Measurements from ENCODE around the gene ITPR1. TPM values are rescaled to one million over a fixed set of nuclear protein-coding genes. Genes with fewer than 3 reads are reported as not detected.

The ITPR1 gene
- total RNA-seq, 1 donor from 2014 or later: 25.9 TPM

DNA sequence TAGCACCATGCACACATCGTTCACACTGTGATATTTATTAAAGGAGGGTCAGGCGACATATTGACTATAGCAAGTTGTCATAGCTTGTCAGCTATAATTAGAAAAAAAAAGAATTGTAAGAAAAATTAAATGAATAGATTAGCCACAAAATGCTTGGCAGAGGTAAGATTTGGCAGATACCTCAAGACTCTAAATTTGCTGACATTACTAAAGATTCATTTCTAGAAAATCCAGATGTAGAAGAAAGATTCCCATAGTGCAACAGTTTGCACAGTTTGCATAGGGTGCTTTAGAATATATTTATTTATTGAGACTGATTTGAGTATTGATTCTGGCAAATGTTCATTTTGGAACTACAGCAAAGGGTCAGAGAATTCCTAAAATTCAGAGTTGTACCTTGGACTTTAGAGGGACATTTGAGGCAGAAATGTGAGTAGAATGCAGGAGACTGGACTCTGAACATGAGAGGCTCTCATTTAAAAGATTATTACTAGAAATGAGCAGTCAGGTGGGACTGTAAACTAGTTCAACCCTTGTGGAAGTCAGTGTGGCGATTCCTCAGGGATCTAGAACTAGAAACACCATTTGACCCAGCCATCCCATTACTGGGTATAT is 384.1 kb downstream of the ITPR1 start:
- DNase-seq (ENCODE audit: low read depth): no peak

DNA sequence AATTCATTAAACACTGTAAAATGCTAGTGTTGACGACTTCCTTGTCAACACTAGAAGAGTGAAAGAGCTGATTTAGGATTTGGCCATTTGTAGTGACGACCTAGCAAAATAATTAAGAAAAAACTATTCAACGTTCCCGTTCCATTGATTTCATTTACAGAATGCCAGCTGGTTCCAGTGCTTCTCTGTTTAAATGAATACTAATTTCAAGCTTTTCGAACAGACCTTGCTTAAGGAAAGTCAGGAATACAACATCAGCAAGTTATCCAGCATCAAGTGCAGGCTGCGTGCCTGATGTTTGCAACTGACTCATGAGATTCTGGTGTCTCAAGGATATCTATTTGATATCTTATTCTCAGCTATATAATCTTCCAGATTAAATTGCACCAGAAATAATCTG is 387.7 kb downstream of the ITPR1 start:
- no peak for DNase-seq (ENCODE audit: low read depth)

DNA sequence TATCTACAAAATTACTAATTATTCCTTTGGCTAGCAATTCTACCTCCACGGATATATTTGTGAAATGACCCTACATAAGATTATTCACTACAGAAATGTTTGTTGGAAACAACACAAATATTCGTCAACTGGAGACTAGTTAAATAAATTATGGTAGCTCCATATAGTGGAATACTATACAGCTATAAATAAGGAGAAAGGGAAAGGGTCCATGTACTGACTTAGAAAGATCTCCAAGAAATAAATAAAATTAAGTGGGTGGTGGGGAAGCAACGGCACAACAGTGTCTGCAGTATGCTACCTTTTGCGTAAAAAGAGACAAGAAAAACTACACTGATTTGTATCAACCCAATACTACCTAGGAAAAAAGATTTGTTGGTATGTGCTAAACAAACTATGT is 389.4 kb downstream of the ITPR1 start:
- no peak for DNase-seq (ENCODE audit: low read depth)

DNA sequence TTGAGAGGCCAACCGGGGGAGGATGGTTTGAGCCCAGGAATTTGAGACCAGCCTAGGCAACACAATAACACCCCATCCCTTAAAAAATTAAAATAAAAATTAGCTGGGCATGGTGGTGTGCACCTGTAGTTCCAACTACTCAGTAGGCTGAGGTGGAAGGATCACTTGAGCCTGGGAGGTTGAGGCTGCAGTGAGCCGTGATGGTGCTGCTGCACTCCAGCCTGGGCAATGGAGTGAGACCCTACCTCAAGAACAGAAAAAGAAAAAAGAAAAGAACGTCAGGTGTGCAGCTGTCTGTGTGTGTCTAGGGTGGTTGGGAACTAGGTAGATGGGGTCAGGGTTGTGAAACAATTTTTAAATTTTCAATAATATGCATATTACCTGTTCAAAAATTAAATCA is 389.9 kb downstream of the ITPR1 start:
- no peak for DNase-seq (ENCODE audit: low read depth)

DNA sequence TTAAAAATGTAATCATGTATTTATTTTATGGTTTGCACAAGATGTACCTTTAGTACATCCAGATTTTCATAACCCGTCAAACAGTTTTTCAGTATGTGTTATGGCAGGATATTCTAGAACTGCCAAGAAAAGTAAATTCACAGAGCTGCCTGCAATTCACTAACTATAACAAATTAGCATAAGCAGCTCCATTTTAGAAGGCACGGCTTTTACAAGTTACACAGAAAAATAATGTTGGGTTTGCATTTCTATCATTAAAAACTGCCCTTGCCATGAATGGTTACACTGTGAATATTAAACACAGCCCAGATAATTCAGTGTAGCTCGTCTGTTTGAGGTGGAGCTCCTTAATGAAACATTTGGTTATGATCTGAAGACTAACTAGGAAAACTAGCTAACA is 391.7 kb downstream of the ITPR1 start:
- no peak for DNase-seq (ENCODE audit: low read depth)

DNA sequence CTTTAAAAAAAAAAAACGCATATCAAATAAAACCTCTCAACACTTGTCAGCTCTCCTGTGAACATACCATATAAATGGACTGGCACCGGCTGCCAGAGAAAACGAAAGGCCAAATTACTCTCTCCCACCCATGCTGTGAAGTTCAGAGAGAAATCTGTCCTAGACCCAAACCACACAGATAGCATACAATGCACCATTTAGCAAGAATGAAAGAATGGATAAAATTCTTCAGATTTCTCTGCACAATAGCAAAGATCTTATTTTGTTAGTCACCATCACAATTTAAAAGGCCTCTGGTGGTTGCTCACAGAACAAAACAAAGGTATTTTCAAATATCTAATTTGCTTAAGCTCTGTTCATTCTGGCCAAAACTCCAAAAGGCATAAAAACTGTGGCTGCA is 392.2 kb downstream of the ITPR1 start:
- DNase-seq (ENCODE audit: low read depth): no peak

DNA sequence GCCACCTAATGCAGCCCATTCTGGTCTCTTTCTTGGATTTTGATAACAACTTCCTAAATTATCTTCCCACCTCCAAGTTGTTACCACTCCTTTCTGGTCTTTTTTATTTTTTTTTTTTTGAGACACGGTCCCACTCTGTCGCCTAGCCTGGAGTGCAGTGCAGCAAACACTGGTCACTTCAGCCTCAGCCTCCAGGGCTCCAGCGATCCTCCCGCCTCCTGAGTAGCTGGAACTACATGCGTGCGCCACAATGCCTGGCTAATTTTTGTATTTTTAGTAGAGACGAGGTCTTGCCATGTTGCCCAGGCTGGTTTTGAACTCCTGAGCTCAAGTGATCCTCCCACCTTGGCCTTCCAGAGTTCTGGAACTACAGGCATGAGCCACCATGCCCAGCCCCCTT is 393.3 kb downstream of the ITPR1 start:
- DNase-seq (ENCODE audit: low read depth): no peak

DNA sequence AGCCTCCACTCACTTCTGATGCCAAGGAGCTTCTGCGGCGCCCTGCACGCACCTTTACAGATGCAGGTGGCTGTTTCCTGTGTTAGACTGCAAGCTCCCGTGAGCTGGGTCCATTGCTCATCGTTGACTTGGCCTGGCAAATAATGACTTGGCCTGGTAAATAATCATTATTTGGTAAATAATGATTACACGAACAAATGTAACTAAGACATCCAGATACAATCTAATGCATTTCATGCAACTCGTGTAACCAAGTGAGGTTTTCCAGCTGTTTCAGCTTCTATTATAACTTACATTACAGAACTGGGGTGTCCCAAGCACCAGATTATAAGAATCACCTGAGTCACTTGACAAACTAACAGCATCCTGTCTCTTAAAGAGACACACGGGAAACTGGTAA is 394.0 kb downstream of the ITPR1 start:
- DNase-seq (ENCODE audit: low read depth): no peak

DNA sequence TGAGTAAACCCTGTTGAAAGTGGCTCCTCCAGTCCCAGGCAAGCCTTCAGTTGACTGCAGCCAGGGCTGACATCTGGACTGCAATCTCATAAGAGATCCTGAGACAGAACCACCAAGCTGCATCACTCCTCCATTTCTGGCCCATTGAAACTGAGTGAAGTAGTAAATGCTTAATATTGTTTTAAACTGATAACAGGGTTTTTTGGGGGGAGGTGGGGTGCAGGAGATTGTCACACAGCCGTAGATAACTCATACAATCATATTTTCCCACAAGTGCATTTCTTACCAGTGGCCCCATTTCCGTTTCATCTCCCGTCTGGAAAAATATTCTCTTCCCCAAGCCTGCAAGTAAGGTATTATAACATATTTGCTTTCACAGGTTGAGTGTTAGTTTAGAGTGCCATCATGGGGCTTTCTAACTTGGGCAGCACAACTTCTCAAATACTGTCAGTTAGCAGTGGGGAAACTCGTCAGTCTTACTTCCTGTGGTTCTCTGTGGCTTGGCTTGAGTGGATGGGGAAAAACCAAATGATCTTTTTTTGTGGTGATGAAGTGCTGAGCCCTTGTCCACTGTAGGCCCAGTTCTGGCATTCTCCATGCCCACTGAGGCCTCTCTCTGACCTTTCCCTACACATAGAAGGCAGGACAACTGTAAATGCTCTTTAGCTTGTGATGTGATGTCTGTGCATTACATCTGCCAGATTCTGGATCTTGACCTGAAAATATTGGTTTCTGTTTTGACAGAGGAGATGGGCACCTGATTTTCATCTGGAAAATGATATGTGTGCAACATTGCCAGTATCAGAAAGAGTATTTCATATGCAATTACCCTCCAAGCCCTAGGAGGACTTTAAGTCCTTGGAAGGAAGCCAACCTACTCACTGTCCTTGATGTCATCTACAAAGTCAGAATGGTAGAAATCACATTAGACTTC is 396.0 kb downstream of the ITPR1 start:
- no peak for DNase-seq (ENCODE audit: low read depth)

DNA sequence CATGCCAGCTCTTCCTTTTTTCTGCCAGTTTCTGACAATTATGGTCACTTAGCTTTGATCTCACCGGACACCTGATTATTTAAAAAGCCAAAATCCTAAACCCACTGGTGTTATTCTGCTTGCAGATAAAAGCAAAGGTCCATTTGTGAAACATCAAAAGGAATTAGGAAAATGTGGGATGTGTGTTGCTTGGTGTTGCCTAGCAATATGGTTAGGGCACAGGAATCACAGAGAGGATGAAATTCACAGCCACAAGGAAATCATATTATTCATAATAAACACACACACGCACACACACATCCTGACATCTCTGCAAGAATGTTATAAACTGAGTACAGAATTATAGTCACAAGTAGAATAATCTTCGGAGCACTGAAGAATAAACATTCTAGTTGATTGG is 396.7 kb downstream of the ITPR1 start:
- no peak for DNase-seq (ENCODE audit: low read depth)

DNA sequence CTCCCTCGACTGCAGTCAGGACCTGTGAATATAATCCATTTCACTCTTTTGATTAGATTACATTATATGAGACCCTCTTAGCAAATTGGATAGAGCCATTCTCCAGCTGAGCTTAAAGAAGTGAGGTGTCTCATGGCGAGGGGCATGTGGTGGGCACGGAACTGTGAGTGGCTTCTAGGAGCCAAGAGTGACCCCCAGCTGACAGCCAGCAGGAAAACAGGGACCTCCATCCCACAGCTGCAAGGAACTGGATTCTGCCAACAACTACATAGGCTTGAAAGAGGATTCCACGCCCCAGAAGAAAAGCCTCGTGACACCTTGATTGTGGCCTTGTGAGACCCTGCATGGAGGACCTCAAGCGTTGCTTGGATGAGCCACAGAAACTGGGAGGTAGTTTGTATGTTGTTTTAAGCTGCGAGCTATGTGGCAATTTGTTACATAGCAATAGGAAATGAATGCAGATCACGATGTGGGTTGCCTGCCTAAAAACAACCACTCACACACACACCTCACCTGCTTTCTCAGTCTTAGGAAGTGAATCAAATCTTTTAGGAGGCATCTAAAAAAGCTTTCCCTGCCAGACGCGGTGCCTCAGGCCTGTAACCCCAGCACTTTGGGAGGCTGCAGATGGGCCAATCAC is 401.9 kb downstream of the ITPR1 start:
- no peak for DNase-seq (ENCODE audit: low read depth)

DNA sequence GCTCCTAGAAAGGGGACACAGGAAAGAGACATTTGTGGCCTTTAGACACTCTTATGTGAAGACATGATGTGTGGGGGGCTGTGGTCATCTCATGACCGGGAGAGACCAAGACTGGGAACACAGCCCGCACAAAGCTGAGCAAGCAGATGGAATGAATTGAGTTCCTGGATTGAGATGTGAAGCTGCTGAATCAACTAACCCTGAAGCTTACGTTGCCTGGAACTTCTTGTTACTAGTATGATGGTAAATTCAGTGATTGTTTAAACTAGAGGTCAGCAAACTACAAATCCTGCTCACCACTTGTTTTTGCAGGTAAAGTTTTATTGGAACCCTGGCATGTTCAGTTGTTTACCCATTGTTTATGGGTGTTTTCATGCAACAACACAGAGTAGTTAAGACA is 402.7 kb downstream of the ITPR1 start:
- DNase-seq (ENCODE audit: low read depth): no peak

Other genes with a start within 250 kb of the ITPR1 start
- 15.2 and 15.4 TPM in 2 replicates for gene SETMAR, start 190.0 kb upstream of the ITPR1 start, total RNA-seq
- gene SUMF1, start 26.1 kb upstream of the ITPR1 start, total RNA-seq: 37.1 and 40.3 TPM in 2 replicates

Measured in myocyte (in vitro differentiated cells).